NCI-H526 treated with DMSO at 0.1 percent for 48 hours (cell line): Measurements from ENCODE around the gene MPZL3.
A peak's percentile ranks its signal among the peaks of the same experiment; 100 is the strongest.

Source experiments
- DNase-seq: peaks from one replicate; lab custom pipeline; 2025; lab: John Stamatoyannopoulos, UW

The MPZL3 gene

GRCh38 chr11:118231461-118231860 is 20.7 kb downstream of the MPZL3 start:
- no peak for DNase-seq

- DNase-seq, result no peak
These were observed 22.1 kb downstream of the MPZL3 start for GRCh38 chr11:118230088-118230487.

- DNase-seq, result no peak
These were observed 22.8 kb downstream of the MPZL3 start for GRCh38 chr11:118229274-118229847.

- no peak for DNase-seq
These were observed 24.0 kb downstream of the MPZL3 start for GRCh38 chr11:118227865-118228785.

GRCh38 chr11:118226781-118227180 is 25.4 kb downstream of the MPZL3 start:
- DNase-seq, result no peak

GRCh38 chr11:118226296-118226695 is 25.9 kb downstream of the MPZL3 start:
- no peak for DNase-seq

GRCh38 chr11:118224511-118225188 is 27.5 kb downstream of the MPZL3 start, which contains the start of gene JAML:
TSS of gene JAML (minus strand) at chr11:118225011. CDS start at chr11:118214866, 10,145 bp downstream.
- no peak for DNase-seq

- no peak for DNase-seq
These were observed 28.2 kb downstream of the MPZL3 start for GRCh38 chr11:118223992-118224391.

GRCh38 chr11:118223570-118223969 is 28.6 kb downstream of the MPZL3 start:
- DNase-seq, result no peak

GRCh38 chr11:118222437-118222836 is 29.7 kb downstream of the MPZL3 start:
- DNase-seq, result no peak

GRCh38 chr11:118221419-118221818 is 30.7 kb downstream of the MPZL3 start:
- DNase-seq, result no peak

GRCh38 chr11:118219732-118220131 is 32.4 kb downstream of the MPZL3 start:
- no peak for DNase-seq

- peak; percentile 96 for DNase-seq
These were observed 32.9 kb downstream of the MPZL3 start for GRCh38 chr11:118219244-118219643.

GRCh38 chr11:118217575-118217974 is 34.6 kb downstream of the MPZL3 start:
- no peak for DNase-seq

GRCh38 chr11:118216621-118217481 is 35.3 kb downstream of the MPZL3 start:
- no peak for DNase-seq

GRCh38 chr11:118215765-118216164 is 36.4 kb downstream of the MPZL3 start:
- DNase-seq, result no peak

GRCh38 chr11:118215262-118215661 is 36.9 kb downstream of the MPZL3 start:
- no peak for DNase-seq

- no peak for DNase-seq
These were observed 37.8 kb downstream of the MPZL3 start for GRCh38 chr11:118214210-118214914.

GRCh38 chr11:118213781-118214180 is 38.4 kb downstream of the MPZL3 start:
- DNase-seq, result no peak

GRCh38 chr11:118213201-118213600 is 39.0 kb downstream of the MPZL3 start:
- DNase-seq, result no peak

- no peak for DNase-seq
These were observed 39.4 kb downstream of the MPZL3 start for GRCh38 chr11:118212781-118213191.
